GM10266 (cell line): Measurements from ENCODE around the gene KIRREL1.

Source experiments
- DNase-seq: peaks from one replicate; pipeline ENCODE4 v3.0.0; 2012; ENCODE audit errors: extremely low spot score
- TF ChIP-seq, protein P1 (sequence below): IDR thresholded peaks from 2 replicates; pipeline ENCODE4 v1.5.1; 2012; ENCODE audit warnings: mild to moderate bottlenecking, low read depth; ENCODE audit not compliant: control insufficient read depth, insufficient read depth; ENCODE audit errors: missing control alignments

Gene KIRREL1

DNA sequence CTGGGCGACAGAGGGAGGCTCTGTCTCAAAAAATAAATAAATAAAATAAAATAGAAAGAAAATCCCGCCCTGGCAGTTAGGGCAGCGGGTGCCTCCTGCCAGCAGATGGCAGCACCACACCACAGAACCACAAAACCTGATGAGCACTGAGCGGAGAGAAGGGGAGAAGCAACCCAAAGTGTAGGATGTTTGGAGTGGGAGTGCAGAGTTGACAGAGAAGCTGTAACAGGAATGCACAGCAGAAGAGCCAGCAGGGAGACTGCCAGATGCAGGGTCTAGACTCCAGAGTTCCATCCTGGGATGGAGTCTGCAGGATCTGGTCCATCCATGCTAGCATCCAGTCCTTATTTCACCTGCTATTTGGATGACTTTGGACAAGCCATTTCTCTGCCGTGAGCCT, 29.7 kb upstream of the KIRREL1 start:
- peak; percentile 59 for DNase-seq

DNA sequence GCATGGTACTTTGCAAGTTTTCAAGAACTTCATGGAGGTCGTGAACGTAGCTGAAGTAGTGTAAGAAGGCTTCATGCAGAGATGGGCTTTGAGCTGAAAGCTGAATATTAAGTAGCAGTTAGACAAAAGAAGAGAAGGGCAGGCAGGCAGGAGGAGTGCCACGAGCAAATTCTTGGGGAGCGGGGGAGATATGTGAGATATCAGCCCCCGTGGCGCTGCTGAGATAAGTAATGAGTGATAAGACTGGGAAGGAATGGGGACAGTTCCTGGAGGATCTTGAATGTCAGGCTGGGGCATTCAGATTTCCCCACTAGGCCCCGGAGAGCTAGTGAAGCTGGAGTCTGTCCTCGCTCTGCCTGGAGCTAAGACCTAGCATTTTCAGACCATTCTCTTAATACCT, 27.9 kb upstream of the KIRREL1 start:
- no peak for DNase-seq
- TF ChIP-seq, protein P1, sequence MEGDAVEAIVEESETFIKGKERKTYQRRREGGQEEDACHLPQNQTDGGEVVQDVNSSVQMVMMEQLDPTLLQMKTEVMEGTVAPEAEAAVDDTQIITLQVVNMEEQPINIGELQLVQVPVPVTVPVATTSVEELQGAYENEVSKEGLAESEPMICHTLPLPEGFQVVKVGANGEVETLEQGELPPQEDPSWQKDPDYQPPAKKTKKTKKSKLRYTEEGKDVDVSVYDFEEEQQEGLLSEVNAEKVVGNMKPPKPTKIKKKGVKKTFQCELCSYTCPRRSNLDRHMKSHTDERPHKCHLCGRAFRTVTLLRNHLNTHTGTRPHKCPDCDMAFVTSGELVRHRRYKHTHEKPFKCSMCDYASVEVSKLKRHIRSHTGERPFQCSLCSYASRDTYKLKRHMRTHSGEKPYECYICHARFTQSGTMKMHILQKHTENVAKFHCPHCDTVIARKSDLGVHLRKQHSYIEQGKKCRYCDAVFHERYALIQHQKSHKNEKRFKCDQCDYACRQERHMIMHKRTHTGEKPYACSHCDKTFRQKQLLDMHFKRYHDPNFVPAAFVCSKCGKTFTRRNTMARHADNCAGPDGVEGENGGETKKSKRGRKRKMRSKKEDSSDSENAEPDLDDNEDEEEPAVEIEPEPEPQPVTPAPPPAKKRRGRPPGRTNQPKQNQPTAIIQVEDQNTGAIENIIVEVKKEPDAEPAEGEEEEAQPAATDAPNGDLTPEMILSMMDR: no peak

More for the DNA sequence above, 29.7 kb upstream of the KIRREL1 start:
- TF ChIP-seq, protein P1: peak; percentile 80

DNA sequence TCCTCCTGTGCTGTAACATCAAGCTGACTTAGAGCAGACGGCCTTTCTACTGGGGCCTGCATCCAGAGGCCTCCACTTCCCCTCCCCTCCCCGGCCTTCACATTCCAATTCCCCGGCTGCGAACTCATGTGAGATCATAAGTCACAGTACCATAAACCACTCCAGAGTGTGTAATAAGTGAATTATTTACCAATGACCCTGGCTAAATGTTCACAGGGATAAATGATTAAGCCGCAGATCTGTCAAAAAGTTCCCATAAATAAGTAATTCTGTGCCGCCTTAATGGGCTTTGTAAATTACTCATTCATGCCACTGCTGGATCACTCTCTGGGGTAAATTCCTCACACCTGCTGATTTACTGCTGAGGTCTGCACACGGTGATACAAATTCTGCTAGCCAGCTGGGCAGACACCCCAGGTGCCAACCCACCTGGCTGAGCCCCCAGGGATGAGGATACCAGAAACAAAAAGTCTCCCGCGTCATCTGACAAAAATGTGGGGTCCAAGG, 27.4 kb upstream of the KIRREL1 start:
- DNase-seq: no peak
- TF ChIP-seq, protein P1: no peak

DNA sequence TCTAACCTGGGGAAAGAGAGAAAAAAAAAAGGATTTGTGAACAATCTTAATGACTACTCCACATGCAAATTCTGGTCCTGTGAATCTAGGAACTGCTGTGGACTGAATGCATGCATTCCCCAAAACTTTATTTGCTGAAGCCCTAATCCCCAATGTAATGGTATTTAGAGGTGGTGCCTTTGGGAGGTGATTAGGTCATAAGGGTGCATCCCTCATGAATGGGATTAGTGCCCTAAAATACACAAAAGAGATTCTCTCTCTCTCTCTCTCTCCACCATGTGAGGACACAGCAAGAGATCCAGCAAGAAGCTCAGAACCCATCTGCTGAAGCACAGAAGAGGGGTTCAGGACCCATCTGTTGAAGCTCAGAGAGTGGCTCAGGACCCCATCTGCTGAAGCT, 26.2 kb upstream of the KIRREL1 start:
- TF ChIP-seq, protein P1: no peak
- DNase-seq: no peak

DNA sequence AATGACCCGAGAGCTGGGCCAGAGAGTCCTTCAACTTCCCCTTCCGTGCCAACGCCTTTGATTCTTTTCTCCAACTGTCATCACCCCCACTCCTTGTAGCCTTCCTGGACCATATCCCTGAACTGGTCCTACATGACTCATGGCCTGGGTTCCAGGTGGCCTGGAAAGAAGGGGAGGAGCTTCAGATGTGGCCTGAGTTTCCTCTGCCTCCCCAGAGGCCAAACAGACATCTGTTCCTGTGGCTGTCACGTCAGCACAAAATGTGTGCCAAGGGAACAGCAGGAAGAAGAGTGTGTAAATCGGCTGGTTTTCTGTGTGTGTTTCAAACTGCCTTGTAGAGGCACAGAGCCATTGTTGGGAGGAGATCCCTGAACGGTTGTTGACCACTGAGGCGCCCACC, 24.9 kb upstream of the KIRREL1 start:
- DNase-seq: no peak
- TF ChIP-seq, protein P1: no peak

DNA sequence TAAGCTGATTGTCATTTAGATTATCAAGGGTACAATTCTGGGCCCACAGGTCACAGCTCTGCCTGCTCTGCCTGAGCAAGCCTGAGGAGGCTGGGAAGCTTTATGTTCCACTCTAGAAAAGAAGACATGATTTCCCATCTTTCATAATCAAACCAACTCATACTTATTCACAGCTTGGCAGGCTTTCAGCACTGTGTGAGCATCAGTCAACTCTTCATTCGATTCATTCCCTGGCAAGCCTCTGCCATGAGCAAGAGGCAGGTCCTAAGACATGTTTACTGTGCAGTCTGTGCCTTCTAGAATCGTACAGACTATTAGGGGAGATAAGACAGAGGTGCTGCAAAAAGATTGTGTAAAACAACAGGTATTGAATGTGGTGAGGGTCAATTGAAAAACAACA, 24.5 kb upstream of the KIRREL1 start:
- no peak for DNase-seq
- TF ChIP-seq, protein P1: no peak

DNA sequence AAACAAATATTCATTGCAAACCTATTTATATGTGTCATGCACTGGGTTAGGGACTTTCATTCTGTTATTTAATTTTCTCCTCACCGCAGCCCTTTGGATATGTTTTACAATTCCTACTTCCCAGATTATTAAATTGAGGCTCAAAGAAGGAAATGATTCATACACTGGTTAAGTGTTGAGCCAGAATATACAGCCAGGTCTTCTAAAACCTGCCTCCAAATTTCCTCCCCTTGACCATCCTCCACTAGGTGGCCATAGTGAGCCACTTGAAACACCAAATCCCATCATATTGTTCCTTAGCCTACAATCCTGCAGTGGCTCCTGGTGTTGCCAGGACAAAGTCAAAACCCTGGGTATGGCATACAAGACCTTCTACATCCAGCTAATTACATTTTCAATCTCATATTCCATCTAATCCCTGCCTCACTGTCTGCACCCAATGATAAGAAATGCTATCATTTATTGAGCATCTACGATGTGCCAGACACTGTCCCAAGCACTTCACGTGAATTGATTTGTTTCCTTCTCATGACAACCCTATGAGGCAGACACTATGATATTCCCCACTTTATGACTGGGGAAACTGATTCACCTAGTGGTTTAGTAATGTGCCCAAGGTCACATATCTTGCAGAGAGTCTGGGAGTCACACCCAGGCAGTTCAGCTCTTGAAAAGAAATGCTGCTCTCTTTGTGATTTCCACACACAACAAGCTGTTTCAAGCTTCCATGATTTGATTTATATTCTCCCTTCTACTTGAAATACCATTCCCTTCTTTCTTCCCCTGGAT, 23.6 kb upstream of the KIRREL1 start:
- TF ChIP-seq, protein P1: peak; percentile 50
- no peak for DNase-seq
